ENCODE data around the gene FFAR1. TPM values are rescaled to one million over a fixed set of nuclear protein-coding genes. Genes with fewer than 3 reads are reported as not detected.

The FFAR1 gene, protein sequence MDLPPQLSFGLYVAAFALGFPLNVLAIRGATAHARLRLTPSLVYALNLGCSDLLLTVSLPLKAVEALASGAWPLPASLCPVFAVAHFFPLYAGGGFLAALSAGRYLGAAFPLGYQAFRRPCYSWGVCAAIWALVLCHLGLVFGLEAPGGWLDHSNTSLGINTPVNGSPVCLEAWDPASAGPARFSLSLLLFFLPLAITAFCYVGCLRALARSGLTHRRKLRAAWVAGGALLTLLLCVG (N-terminal part only)
- total RNA-seq, result not detected in 2 replicates
- polyA plus RNA-seq (2012), result not detected

DNA sequence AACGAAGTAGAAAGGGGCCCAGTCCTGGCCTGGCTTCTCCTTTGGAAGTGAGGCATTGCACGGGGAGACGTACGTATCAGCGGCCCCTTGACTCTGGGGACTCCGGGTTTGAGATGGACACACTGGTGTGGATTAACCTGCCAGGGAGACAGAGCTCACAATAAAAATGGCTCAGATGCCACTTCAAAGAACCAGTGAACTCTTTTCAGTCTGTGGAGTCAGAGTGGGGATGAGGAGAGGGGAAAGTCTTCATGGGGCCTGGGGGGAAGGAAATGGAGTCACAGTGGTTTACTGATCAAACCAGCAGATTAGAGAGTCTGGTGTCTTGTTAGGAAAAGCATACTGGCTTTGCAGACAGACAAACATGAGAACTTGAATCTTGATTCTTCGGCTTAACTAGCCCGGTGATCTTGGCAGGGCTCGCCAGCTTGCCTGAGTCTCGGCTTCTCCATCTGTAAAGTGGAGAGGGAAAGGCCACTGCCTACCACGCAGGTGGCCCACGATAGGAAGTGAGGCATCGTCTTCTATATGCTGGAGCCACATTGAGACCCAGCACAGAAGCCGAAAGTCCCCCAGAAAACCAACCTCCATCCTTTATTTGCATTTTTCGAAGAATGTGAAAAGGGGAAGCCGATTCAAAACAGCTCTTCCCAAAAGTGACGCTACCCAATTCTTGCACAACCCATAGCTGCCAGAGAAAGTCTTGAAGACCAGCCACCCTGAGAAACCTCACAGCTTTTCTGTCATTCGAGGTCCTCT, at the start of gene FFAR1:
Gene FFAR1 (plus strand): TSS at position 732 of the 759 bp plus-strand sequence. CDS start 3,650 bp downstream, outside the sequence.
- DNase-seq (ENCODE audit: low read depth), result no peak

DNA sequence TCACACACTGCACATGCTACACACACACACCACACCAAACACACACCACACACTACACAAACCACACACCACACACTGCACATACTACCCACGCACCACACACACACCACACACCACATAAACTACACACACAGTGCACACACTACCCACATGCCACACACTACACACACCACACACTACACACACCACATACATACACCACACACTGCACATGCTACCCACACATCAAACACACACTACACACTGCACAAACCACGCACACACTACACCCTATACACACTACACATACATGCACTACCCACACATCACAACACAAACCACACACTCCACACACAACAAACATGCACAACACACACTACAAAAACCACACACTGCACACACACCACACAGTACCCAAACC, 49.8 kb upstream of the FFAR1 start:
- no peak for DNase-seq (ENCODE audit: low read depth)

DNA sequence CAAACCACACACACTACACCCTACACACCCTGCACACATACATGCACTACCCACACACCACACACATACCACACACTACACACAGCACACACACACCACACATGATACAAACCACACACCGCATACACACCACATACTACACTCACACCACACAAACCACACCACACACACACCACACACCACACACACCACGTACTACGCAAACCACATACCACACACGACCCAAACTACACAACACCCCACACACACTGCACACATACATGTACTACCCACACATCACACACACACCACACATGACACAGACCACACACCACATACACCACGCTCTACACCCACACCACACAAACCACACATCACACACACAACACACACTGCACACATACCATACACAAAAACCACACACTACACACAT, 49.1 kb upstream of the FFAR1 start:
- no peak for DNase-seq (ENCODE audit: low read depth)

DNA sequence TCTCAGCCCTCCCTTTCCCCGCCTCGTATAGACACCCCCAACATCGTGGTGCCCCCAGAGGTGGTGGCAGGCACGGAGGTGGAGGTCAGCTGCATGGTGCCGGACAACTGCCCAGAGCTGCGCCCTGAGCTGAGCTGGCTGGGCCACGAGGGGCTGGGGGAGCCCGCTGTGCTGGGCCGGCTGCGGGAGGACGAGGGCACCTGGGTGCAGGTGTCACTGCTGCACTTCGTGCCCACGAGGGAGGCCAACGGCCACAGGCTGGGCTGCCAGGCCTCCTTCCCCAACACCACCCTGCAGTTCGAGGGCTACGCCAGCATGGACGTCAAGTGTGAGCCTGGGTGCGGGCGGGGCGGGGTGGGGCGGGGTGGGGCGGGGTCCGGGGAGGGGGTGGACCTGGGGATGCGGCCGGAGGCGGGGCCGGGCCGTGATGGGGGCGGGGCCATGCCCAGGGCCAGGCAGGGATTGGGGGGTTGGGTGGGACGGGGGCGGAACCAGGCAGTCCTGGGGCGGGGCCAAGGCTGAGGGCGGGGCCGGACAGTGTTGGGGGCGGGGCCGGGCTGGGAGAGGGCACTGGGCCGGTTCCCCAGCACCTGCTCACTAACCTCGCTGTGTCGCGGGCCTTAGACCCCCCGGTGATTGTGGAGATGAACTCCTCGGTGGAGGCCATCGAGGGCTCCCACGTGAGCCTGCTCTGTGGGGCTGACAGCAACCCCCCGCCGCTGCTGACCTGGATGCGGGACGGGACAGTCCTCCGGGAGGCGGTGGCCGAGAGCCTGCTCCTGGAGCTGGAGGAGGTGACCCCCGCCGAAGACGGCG, 48.0 kb upstream of the FFAR1 start:
- DNase-seq (ENCODE audit: low read depth), result no peak

DNA sequence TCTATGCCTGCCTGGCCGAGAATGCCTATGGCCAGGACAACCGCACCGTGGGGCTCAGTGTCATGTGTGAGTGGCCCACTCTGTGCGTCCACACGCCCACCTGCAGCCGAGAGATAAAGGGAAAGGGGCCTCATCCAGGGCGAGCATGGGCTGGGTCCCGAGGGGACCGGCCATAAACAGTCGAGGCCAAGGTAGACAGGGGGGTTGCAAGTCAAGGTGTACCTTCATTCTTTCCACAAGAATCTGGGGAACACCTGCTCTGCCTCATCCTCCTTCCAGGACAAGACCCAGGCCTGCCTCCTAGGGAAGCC, 47.4 kb upstream of the FFAR1 start:
- no peak for DNase-seq (ENCODE audit: low read depth)

DNA sequence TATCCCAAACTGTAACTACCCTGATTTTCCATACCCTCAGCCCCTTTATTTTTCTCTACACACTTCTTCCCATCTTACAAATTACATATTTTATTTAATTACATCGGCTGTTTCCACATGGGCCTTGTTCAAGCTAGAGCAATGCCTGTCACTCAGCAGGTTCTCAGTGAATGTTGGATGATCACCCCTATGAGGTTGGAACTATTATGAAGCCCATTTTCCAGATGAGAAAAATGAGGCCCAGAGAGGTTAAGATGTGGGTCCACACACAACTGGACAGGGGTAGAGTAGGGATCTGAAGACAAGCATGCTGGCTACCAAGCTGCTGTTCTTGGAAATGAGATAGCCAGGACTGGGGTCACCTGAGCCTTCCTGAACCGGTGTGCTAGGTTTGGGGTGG, 45.7 kb upstream of the FFAR1 start:
- no peak for DNase-seq (ENCODE audit: low read depth)

DNA sequence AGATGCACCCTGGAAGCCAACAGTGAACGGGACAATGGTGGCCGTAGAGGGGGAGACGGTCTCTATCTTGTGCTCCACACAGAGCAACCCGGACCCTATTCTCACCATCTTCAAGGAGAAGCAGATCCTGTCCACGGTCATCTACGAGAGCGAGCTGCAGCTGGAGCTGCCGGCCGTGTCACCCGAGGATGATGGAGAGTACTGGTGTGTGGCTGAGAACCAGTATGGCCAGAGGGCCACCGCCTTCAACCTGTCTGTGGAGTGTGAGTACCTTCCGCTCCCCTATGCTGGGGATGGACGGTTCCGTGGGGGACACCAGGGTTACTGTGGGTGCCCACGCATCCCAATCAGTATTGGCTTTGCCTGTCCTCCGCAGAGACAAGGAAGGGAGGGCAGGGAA, 45.3 kb upstream of the FFAR1 start:
- DNase-seq (ENCODE audit: low read depth), result no peak

DNA sequence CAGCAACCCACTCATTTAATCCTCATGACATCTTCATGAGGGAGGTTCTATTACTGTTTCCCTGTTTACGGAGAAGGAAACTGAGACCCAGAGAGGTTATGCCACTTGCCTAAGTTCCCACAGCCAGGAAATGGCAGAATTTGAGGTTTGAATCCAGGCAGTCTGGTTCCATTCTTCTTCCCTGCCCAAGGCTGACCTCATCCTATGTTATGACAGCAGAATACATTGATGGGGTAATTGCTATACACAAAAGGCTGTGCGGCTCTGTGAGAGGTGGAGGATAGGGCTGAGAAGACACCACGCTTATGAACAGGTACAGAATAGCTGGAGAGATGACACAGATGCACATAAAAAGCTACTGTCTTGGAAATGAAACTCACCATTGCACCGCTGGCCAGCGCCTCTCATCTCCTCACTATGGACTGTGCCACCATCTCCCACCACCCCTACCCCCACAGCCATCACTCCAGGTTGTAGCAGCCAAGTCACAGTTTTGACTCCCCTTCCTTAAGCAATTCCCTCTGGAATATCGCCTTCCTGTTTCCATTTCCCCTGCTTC, 44.3 kb upstream of the FFAR1 start:
- no peak for DNase-seq (ENCODE audit: low read depth)

DNA sequence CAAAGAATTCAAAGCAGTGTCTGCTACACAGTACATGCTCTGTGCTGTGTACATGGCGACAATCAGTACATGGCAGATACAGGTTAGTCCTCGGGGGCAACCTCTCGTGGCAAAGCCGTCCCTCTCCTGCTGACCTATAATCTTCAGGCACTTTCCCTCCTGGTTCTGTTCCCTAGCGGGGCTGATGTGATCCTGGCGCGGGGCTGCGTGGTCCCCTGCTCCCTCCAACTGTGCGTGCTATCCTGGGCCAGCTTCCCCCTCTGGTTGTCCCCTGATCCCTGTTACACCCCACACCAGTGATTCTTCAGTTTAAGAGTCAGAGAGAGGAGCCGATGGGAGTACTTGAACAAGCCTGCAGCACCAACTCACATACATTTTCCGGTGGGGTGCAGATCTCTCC, 43.7 kb upstream of the FFAR1 start:
- no peak for DNase-seq (ENCODE audit: low read depth)

DNA sequence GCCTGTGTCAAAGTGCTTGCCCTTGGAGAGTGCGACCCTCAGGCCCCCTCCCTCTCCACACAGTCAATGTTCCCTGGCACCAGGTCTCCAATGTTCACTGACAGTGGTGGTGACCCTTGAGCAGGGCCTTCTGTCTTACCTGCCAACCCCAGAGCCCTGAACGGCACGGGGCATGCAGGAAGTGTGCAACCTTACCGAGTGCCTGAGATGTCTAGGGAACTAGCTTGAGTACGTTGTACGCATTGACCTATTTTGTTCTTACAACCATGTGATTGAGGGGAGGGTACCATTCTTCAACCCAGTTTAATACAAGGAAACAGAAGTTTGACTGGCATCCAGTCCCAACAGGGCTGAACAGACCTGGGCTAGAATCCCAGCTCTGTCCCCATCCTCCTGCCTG, 42.5 kb upstream of the FFAR1 start:
- no peak for DNase-seq (ENCODE audit: low read depth)

DNA sequence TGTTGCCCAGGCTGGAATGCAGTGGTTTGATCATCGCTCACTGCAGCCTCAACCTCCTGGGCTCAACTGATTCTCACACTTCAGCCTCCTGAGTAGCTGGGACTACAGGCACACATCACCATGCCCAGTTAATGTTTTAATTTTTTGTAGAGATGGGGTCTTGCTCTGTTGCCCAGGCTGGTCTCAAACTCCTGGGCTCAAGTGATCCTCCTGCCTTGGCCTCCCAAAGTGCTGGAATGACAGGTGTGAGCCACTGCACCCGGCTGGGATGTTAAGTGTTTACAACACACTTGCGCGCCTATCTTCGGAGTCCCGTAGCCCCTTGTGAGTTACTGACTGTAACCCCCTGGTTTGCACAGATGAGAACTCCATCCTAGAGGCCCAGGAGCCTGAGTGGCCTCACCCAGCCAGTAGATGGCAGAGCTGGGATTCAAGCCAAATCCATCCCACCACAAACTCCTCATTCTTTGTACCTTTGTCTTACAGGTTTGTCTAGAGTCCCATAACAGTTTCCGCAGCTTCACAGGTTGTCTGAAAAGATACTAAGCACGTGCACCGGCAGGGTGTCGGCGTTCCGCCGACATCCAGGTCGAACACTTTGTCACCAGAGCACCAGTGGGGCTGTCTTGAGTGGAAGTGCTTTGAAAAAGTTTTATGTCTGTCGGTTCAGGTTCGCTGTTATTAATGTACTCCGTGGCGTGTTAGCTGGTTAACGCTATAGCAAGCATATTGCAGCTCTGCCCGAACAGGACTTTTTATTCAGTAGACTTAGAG, 41.0 kb upstream of the FFAR1 start:
- no peak for DNase-seq (ENCODE audit: low read depth)

DNA sequence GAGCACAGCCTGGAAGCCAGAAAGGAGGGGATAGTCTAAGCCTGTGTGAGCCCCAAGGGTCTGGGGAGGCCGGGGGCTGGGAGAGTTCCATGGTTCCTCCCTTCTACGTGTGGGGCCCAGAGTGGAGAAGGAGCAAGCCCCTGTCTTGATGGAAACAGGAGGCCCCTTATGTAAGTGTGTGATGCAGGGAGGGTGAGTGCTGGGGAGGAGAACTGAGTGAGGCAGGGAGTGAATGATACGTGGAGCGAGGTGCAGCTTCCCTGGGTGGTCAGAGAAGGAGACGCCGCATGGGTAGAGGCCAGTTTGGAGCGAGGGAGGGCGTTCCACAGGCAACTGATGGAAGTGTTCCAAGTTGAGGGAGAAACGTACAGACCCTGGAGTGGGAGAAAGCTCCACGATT, 39.8 kb upstream of the FFAR1 start:
- no peak for DNase-seq (ENCODE audit: low read depth)

DNA sequence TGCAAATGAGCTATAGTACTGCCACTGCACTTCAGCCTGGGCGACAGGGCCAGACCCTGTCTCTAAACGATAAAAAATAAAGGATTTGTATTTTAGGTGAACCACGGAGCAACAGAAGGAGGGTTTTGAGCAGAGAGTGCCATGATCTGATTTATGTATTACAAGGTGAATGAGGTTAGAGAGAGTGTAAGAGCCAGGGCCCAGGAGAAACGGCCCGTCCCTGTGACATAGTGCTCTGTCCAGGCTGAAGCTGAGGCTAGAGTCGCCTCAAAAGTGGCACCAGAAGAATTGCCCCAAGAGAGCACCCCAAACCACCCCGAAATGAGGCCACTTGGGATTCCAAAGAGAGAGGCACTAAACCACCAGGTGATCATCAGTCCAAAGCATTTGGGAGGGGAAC, 38.8 kb upstream of the FFAR1 start:
- no peak for DNase-seq (ENCODE audit: low read depth)

DNA sequence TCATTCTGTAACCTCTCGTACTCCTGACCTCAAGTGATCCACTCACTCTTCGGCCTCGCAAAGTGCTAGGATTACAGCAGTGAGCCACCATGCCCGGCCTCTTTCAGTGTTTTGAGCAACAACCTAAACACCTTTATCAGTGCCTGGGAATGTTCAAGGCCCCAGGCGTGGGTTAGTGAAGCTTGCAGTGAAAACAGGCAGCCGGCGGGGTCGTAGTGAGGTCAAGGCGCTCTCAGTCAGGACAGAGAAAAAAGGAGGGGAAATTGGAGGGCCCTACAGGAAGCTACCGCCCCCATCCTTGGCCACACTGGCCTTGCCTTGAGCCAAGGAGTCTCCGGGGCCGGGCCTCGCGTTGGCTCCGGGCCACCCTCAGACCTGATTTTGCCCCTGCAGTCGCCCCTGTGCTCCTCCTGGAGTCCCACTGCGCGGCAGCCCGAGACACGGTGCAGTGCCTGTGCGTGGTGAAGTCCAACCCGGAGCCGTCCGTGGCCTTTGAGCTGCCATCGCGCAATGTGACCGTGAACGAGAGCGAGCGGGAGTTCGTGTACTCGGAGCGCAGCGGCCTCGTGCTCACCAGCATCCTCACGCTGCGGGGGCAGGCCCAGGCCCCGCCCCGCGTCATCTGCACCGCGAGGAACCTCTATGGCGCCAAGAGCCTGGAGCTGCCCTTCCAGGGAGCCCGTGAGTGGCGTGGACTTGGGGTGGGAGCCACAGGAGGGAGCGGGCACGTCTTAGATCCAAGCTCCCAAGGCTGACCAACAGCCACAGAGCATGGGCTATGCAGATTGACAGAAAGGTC, 38.0 kb upstream of the FFAR1 start:
- no peak for DNase-seq (ENCODE audit: low read depth)

DNA sequence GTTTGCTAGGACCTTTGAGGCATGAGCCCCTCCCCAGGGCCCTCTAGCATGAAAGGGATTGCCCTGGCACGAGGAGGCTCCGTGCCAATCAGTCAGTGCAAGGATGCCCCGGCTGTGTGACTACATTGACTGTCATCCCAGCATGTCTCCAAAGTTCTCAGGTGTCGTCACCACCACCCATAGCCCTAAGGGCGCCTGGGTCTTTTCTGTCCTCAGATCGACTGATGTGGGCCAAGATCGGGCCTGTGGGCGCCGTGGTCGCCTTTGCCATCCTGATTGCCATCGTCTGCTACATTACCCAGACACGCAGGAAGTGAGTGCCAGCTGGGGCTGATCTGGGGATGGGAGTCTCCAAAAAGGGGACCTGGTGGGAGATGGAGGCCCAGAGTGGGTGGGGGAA, 37.4 kb upstream of the FFAR1 start:
- DNase-seq (ENCODE audit: low read depth), result no peak

DNA sequence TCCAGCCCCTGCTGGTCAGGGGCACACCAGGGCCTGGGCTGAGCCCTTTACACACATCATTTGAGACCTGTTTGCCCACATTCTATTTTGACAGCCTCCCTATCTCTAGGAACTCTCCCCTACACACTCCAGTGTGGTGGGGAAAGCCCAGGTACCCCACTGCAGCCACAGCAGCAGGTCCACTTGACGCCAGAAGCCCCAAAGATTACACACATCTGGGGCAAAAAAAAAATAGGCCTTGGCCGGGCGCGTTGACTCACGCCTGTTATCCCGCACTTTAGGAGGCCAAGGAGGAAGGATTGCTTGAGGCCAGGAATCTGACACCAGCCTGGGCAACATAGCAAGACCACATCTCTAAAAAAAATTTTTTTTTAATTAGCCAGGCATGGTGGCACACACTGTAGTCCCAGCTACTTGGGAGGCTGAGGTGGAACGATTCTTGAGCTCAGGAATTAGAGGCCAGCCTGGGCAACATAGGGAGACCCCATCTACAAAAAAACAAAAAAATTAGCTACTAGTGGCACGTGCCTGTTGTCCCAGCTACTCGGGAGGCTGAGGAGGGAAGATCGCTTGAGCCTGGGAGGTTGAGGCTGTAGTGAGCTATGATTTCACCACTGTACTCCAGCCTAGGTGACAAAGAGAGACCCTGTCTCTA, 36.8 kb upstream of the FFAR1 start:
- DNase-seq (ENCODE audit: low read depth), result no peak

DNA sequence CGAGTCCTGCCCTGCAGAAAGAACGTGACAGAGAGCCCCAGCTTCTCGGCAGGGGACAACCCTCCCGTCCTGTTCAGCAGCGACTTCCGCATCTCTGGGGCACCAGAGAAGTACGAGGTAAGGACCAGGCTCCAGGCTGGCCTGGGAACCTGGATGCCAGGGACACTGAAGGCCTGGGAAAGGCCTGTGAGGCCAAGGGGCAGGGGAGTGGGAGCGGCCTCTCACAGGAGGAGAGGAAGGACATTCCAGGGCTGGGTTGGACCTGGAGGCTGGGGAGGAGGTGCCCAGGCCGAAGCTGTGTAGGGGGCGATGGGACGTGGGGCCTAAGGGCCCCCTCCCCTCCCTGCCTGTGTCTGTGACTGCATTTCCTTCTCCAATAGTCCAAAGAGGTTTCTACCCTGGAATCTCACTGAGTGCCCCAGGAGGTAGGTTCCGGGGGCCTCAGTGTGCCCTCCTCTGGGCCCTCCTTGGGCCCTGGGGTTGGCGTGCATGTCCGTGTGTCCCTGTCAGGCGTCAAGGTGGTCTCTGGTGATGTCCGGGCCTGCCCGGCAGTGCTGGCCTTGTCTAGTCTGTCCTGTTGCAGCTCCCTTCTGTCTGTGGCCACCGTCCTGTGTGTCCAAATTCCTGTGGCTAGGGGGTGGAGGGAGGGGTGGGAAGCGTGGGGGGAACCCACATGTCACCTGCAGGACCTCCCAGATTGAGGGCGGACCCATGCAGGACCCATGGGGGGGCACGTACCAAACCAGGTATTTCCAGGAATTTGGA, 35.6 kb upstream of the FFAR1 start:
- no peak for DNase-seq (ENCODE audit: low read depth)

DNA sequence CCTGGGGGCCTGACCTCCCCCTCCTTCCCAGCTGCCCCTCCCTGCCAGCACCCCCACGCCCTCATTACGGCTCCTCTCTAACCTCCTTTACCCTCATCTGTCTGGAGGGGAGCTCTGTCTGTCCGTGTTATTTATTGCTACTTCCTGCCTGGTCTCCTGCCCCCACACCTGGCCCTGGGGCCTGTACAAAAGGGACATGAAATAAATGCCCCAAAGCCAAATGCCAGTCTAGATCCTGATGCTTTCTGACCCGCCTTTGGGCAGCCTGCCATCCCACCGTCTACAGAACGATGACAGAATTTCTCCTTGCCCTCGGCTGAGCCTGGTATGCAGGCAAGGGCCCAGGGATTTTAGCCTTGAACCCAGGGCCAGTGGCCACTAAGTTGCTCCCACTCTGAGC, 34.1 kb upstream of the FFAR1 start:
- peak; percentile 7 for DNase-seq (ENCODE audit: low read depth)

DNA sequence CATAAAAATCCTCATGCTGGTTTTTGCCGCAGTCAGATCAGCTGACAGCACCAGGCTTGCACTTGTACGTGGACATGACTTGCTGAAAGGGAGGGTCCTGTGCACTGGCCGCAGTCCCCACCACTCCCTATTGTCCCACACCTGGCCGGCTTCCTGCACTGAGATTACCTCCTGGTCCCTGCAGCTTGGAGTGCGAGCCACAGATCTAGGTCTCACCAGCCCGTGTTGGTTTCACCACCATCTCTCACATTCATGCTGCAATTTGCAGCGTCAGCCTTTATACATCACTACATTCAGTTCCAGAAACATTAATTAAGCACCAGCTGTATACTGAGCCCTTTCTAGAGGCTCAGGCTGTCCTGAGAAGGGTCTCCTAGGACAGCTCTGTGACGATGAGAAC, 33.7 kb upstream of the FFAR1 start:
- DNase-seq (ENCODE audit: low read depth), result no peak

Measured in myocyte (in vitro differentiated cells).